GM23338 (cell line): ENCODE results near the gene NUP214. TPM values are rescaled to one million over a fixed set of nuclear protein-coding genes. Genes with fewer than 3 reads are reported as not detected.

ENCODE experiments used
- ATAC-seq: fragments of 200-7000 bp; cut with Tn5 transposase; 3 replicates; pipeline ENCODE4 v1.9.1; 2020
- DNase-seq: peaks from one replicate; pipeline ENCODE4 v3.0.0-alpha.2; 2015; ENCODE audit warnings: low spot score
- H2AFZ ChIP-seq: fragments of 200-600 bp; sonication (generic); 2 replicates; pipeline ENCODE4 v1.8.0; 2016; ENCODE audit warnings: antibody characterized with exemption, mild to moderate bottlenecking, moderate library complexity
- H3F3A ChIP-seq: fragments of 200-600 bp; sonication (generic); replicated peaks from 2 replicates; pipeline ENCODE4 v1.8.0; 2017; ENCODE audit warnings: antibody characterized with exemption, mixed run types, low read depth
- H3K27ac ChIP-seq: fragments of 200-600 bp; sonication (generic); 2 replicates; pipeline ENCODE4 v1.6.1; 2016; ENCODE audit warnings: low read depth
- H3K27me3 ChIP-seq: fragments of 200-600 bp; sonication (generic); 2 replicates; pipeline ENCODE4 v1.8.0; 2016; ENCODE audit warnings: mild to moderate bottlenecking, mixed run types, moderate library complexity; ENCODE audit not compliant: insufficient read depth
- H3K36me3 ChIP-seq: fragments of 200-600 bp; sonication (generic); 2 replicates; pipeline ENCODE4 v1.8.0; 2016; ENCODE audit warnings: mild to moderate bottlenecking; ENCODE audit not compliant: insufficient read depth
- H3K4me1 ChIP-seq: fragments of 200-600 bp; sonication (generic); 2 replicates; pipeline ENCODE4 v1.8.0; 2016; ENCODE audit warnings: mild to moderate bottlenecking, moderate library complexity; ENCODE audit not compliant: insufficient read depth
- H3K4me2 ChIP-seq: fragments of 200-600 bp; sonication (generic); 2 replicates; pipeline ENCODE4 v1.7.1; 2017; ENCODE audit warnings: mixed run types
- H3K4me3 ChIP-seq: fragments of 200-600 bp; sonication (generic); 2 replicates; pipeline ENCODE4 v1.6.1; 2016; ENCODE audit warnings: mixed run types
- H3K79me2 ChIP-seq: fragments of 200-600 bp; sonication (generic); replicated peaks from 2 replicates; pipeline ENCODE4 v1.8.0; 2017; ENCODE audit warnings: mild to moderate bottlenecking; ENCODE audit not compliant: insufficient read depth
- H3K9me2 ChIP-seq: fragments of 200-600 bp; sonication (generic); 2 replicates; pipeline ENCODE4 v1.8.0; 2017; ENCODE audit not compliant: insufficient read depth
- H4K20me1 ChIP-seq: fragments of 200-600 bp; sonication (generic); replicated peaks from 2 replicates; pipeline ENCODE4 v1.8.0; 2017; ENCODE audit warnings: mild to moderate bottlenecking; ENCODE audit not compliant: insufficient read depth
- H3K27ac Mint-ChIP-seq: 2 replicates; pipeline ENCODE4 v1.8.0; 2020; ENCODE audit warnings: inconsistent platforms, mild to moderate bottlenecking, moderate library complexity, mixed read lengths
- H3K27me3 Mint-ChIP-seq: 3 replicates; pipeline ENCODE4 v1.8.0; 2022; ENCODE audit warnings: low read depth, mild to moderate bottlenecking, moderate library complexity, mixed read lengths, inconsistent platforms; ENCODE audit not compliant: insufficient read depth, poor library complexity
- H3K36me3 Mint-ChIP-seq: 3 replicates; pipeline ENCODE4 v1.8.0; 2021; ENCODE audit warnings: low read depth, mild to moderate bottlenecking, inconsistent platforms, moderate library complexity, mixed read lengths
- H3K4me1 Mint-ChIP-seq: 3 replicates; pipeline ENCODE4 v1.8.0; 2020; ENCODE audit warnings: mild to moderate bottlenecking, inconsistent platforms, mixed read lengths
- H3K4me3 Mint-ChIP-seq: 3 replicates; pipeline ENCODE4 v1.8.0; 2021; ENCODE audit warnings: moderate library complexity, mild to moderate bottlenecking, inconsistent platforms, mixed read lengths
- H3K9me3 Mint-ChIP-seq: 3 replicates; pipeline ENCODE4 v1.8.0; 2020; ENCODE audit warnings: moderate library complexity, mild to moderate bottlenecking, inconsistent platforms, mixed read lengths
- CTCF ChIP-seq, 2 experiments: fragments of 200-600 bp in 1 of 2; sonication (generic) in 1 of 2; conservative IDR thresholded peaks; 2 replicates each; pipeline versions ENCODE4 v1.5.1 to v1.6.1; 2016 to 2017; ENCODE audit warnings: antibody characterized with exemption in 2 of 2, low read depth in 2 of 2, mild to moderate bottlenecking in 2 of 2, moderate library complexity in 1 of 2
- EZH2 ChIP-seq: fragments of 200-600 bp; sonication (generic); IDR thresholded peaks from one replicate; pipeline ENCODE4 v1.8.0; 2017; ENCODE audit warnings: antibody characterized with exemption, mild to moderate bottlenecking, low read depth; ENCODE audit not compliant: unreplicated experiment
- EZH2phosphoT487 ChIP-seq: fragments of 200-600 bp; sonication (generic); IDR thresholded peaks from one replicate; pipeline ENCODE4 v1.8.1; 2018; ENCODE audit warnings: antibody characterized with exemption; ENCODE audit not compliant: unreplicated experiment
- JUNB ChIP-seq: IDR thresholded peaks from one replicate; pipeline ENCODE4 v1.6.1; 2016; ENCODE audit warnings: antibody characterized with exemption; ENCODE audit not compliant: unreplicated experiment
- NANOG ChIP-seq: IDR thresholded peaks from 2 replicates; pipeline ENCODE4 v1.6.1; 2016; ENCODE audit warnings: antibody characterized with exemption, borderline replicate concordance
- REST ChIP-seq: IDR thresholded peaks from one replicate; pipeline ENCODE4 v1.6.1; 2018; ENCODE audit warnings: antibody characterized with exemption; ENCODE audit not compliant: unreplicated experiment
- STAT1 ChIP-seq: IDR thresholded peaks from one replicate; pipeline ENCODE4 v1.6.1; 2016; ENCODE audit warnings: antibody characterized with exemption; ENCODE audit not compliant: unreplicated experiment
- ZNF462 ChIP-seq: fragments of 250-450 bp; sonication (Bioruptor Pico); IDR thresholded peaks from 2 replicates; pipeline ENCODE4 v1.5.0; 2020; ENCODE audit warnings: mild to moderate bottlenecking, moderate library complexity
- polyA plus RNA-seq: library from polyadenylated mRNA; unstranded; fragments of >200 nt; fragmentation: Nextera tagmentation; extraction: Ambion mirVana; gene quantifications from 2 replicates; pipeline ENCODE4 v1.2.1, GENCODE V29; 2016
- total RNA-seq: library from RNA; depleted of rRNA; stranded (reverse); fragments of >200 nt; shearing (Covaris generic); gene quantifications from 2 replicates; pipeline ENCODE4 v1.2.3, GENCODE V29; 2014

NUP214 gene
- total and polyA plus RNA-seq, 2 experiments from 2014 or later: 36.0 to 57.0 TPM

GRCh38 chr9:131165523-131165922 is 40.1 kb downstream of the NUP214 start (continued):
- TF ChIP-seq CTCF (conservative IDR thresholded peaks at IDR 0.05; ENCODE audit: low read depth in 2 of 2) (no peak), REST (no peak), EZH2 (no peak)

GRCh38 chr9:131167146-131167692 is 41.8 kb downstream of the NUP214 start:
- Histone ChIP-seq H3K27me3 (no peaks in the 10 kb centered on the region), H3K4me2 (no peak overlapping the region), H3K4me1 (no peaks in the 10 kb centered on the region), H3K4me3 (no peak overlapping the region), H3F3A (no peaks in the 10 kb centered on the region), H4K20me1 (peaks cover 13% of the 10 kb centered on the region; the same call in 1 of the 2 replicates), H2AFZ (no peak overlapping the region), H3K36me3 (peaks cover 19% of the 10 kb centered on the region), H3K79me2 (no peaks in the 10 kb centered on the region; the same call in none of the 2 replicates), H3K9me2 (no peaks in the 10 kb centered on the region), H3K27ac (no peak overlapping the region)
- TF ChIP-seq NANOG (no peak), EZH2phosphoT487 (no peak)
- Mint-ChIP-seq H3K4me1 (no peaks in the 10 kb centered on the region), H3K36me3 (peaks cover 35% of the 10 kb centered on the region), H3K9me3 (no peaks in the 10 kb centered on the region), H3K27ac (no peak overlapping the region), H3K27me3 (no peaks in the 10 kb centered on the region), H3K4me3 (no peak overlapping the region)
- DNase-seq (no peak), ATAC-seq (no peak)

GRCh38 chr9:131167936-131168335 is 42.5 kb downstream of the NUP214 start:
- Histone ChIP-seq H3K9me2 (no peaks in the 10 kb centered on the region), H3K4me3 (no peak overlapping the region), H3K79me2 (no peaks in the 10 kb centered on the region; the same call in none of the 2 replicates), H3K27me3 (no peaks in the 10 kb centered on the region), H3F3A (no peaks in the 10 kb centered on the region), H3K4me1 (no peaks in the 10 kb centered on the region), H3K27ac (no peak overlapping the region), H4K20me1 (peaks cover 7% of the 10 kb centered on the region; the same call in 1 of the 2 replicates), H2AFZ (no peak overlapping the region), H3K4me2 (no peak overlapping the region), H3K36me3 (peaks cover 16% of the 10 kb centered on the region)
- no peaks in the 10 kb centered on the region for H3K9me3 Mint-ChIP-seq
- H3K4me1 Mint-ChIP-seq: no peaks in the 10 kb centered on the region
- H3K27me3 Mint-ChIP-seq: no peaks in the 10 kb centered on the region
- peaks cover 34% of the 10 kb centered on the region for H3K36me3 Mint-ChIP-seq
- H3K4me3 Mint-ChIP-seq: no peak overlapping the region
- no peak for ATAC-seq
- DNase-seq: no peak
- H3K27ac Mint-ChIP-seq: no peak overlapping the region
- no peak for TF ChIP-seq STAT1
- TF ChIP-seq JUNB: no peak
- no peak for TF ChIP-seq ZNF462 (CRISPR knock-in tag)
- no peak for TF ChIP-seq NANOG
